NT2/D1 (cell line): ENCODE data around the gene FYCO1.

Source experiments
- DNase-seq: peaks from one replicate; pipeline ENCODE4 v3.0.0-alpha.2; 2011; ENCODE audit warnings: low read depth, low spot score
- H3K27me3 ChIP-seq: 2 replicates; pipeline ENCODE4 v1.6.0; 2011; ENCODE audit warnings: mild to moderate bottlenecking; ENCODE audit not compliant: insufficient read length, insufficient read depth
- H3K36me3 ChIP-seq: 2 replicates; pipeline ENCODE4 v1.6.1; 2011; ENCODE audit warnings: mild to moderate bottlenecking, low read length, mixed read lengths; ENCODE audit not compliant: insufficient read depth, insufficient read length
- H3K4me1 ChIP-seq: 2 replicates; pipeline ENCODE4 v1.5.1; 2011; ENCODE audit not compliant: insufficient read depth, insufficient read length
- H3K4me3 ChIP-seq: 2 replicates; pipeline ENCODE4 v1.5.1; 2011; ENCODE audit warnings: low read depth; ENCODE audit not compliant: insufficient read length
- H3K9ac ChIP-seq: 2 replicates; pipeline ENCODE4 v1.6.0; 2011; ENCODE audit warnings: low read depth; ENCODE audit not compliant: insufficient read length
- H3K9me3 ChIP-seq: 2 replicates; pipeline ENCODE4 v1.5.1; 2011; ENCODE audit warnings: mild to moderate bottlenecking, low read length; ENCODE audit not compliant: insufficient read depth
- SUZ12 ChIP-seq: IDR thresholded peaks from 2 replicates; pipeline ENCODE4 v1.6.1; 2011; ENCODE audit not compliant: insufficient read length, insufficient read depth; ENCODE audit errors: extremely low read depth
- YY1 ChIP-seq: IDR thresholded peaks from 2 replicates; pipeline ENCODE4 v1.6.1; 2011; ENCODE audit not compliant: insufficient read length, insufficient read depth
- ZNF274 ChIP-seq: IDR thresholded peaks from 2 replicates; pipeline ENCODE4 v1.6.1; 2011; ENCODE audit warnings: mild to moderate bottlenecking, low read depth, low read length

FYCO1 gene

GRCh38 chr3:45896956-45897355 lies 98.7 kb downstream of the FYCO1 start:
- TF ChIP-seq SUZ12 (no peak), YY1 (no peak), ZNF274 (no peak)
- Histone ChIP-seq H3K9me3 (no peaks in the 10 kb centered on the region), H3K27me3 (no peaks in the 10 kb centered on the region)

GRCh38 chr3:45895686-45896468 lies 99.7 kb downstream of the FYCO1 start:
- Histone ChIP-seq H3K36me3 (no peaks in the 10 kb centered on the region), H3K4me1 (no peaks in the 10 kb centered on the region), H3K4me3 (no peak overlapping the region), H3K27me3 (no peaks in the 10 kb centered on the region), H3K9me3 (no peaks in the 10 kb centered on the region), H3K9ac (no peak overlapping the region)
- TF ChIP-seq SUZ12 (no peak), ZNF274 (no peak), YY1 (no peak)
- DNase-seq: no peak

More at GRCh38 chr3:45896956-45897355, 98.7 kb downstream of the FYCO1 start:
- Histone ChIP-seq H3K9ac (no peak overlapping the region), H3K36me3 (no peaks in the 10 kb centered on the region), H3K4me3 (no peak overlapping the region), H3K4me1 (no peaks in the 10 kb centered on the region)
- DNase-seq: no peak

GRCh38 chr3:45894015-45894414 lies 101.6 kb downstream of the FYCO1 start:
- Histone ChIP-seq H3K36me3 (no peaks in the 10 kb centered on the region), H3K4me1 (no peaks in the 10 kb centered on the region)

GRCh38 chr3:45892161-45892560 lies 103.5 kb downstream of the FYCO1 start:
- H3K27me3 ChIP-seq: no peaks in the 10 kb centered on the region
- no peak for DNase-seq
- no peaks in the 10 kb centered on the region for H3K36me3 ChIP-seq
- no peak overlapping the region for H3K4me3 ChIP-seq
- TF ChIP-seq YY1 (no peak), SUZ12 (no peak), ZNF274 (no peak)
- H3K9ac ChIP-seq: no peak overlapping the region
- H3K9me3 ChIP-seq: no peaks in the 10 kb centered on the region
- no peaks in the 10 kb centered on the region for H3K4me1 ChIP-seq

More at GRCh38 chr3:45894015-45894414, 101.6 kb downstream of the FYCO1 start:
- no peak for DNase-seq
- no peaks in the 10 kb centered on the region for H3K27me3 ChIP-seq
- H3K4me3 ChIP-seq: no peak overlapping the region
- no peak overlapping the region for H3K9ac ChIP-seq
- no peaks in the 10 kb centered on the region for H3K9me3 ChIP-seq
- TF ChIP-seq YY1 (no peak), SUZ12 (no peak), ZNF274 (no peak)

- no peak overlapping the region for H3K9ac ChIP-seq
- no peaks in the 10 kb centered on the region for H3K9me3 ChIP-seq
- no peaks in the 10 kb centered on the region for H3K36me3 ChIP-seq
- H3K4me3 ChIP-seq: no peak overlapping the region
- H3K4me1 ChIP-seq: peaks cover 9% of the 10 kb centered on the region
- TF ChIP-seq ZNF274: no peak
- H3K27me3 ChIP-seq: no peaks in the 10 kb centered on the region
- no peak for DNase-seq
Observed at GRCh38 chr3:45890405-45890804, 105.2 kb downstream of the FYCO1 start.

GRCh38 chr3:45889337-45889736 lies 106.3 kb downstream of the FYCO1 start:
- no peak overlapping the region for H3K4me3 ChIP-seq
- no peaks in the 10 kb centered on the region for H3K9me3 ChIP-seq
- H3K9ac ChIP-seq: no peak overlapping the region
- H3K36me3 ChIP-seq: no peaks in the 10 kb centered on the region
- TF ChIP-seq ZNF274 (no peak), SUZ12 (no peak), YY1 (no peak)
- H3K4me1 ChIP-seq: peaks cover 9% of the 10 kb centered on the region
- H3K27me3 ChIP-seq: peaks cover 3% of the 10 kb centered on the region
- no peak for DNase-seq

- TF ChIP-seq YY1 (no peak), ZNF274 (no peak), SUZ12 (no peak)
- no peaks in the 10 kb centered on the region for H3K36me3 ChIP-seq
- H3K9ac ChIP-seq: no peak overlapping the region
- H3K9me3 ChIP-seq: no peaks in the 10 kb centered on the region
- H3K4me3 ChIP-seq: no peak overlapping the region
- H3K27me3 ChIP-seq: peaks cover 10% of the 10 kb centered on the region
- peaks cover 9% of the 10 kb centered on the region for H3K4me1 ChIP-seq
- no peak for DNase-seq
Observed at GRCh38 chr3:45887759-45888511, 107.7 kb downstream of the FYCO1 start.
